NB4 (cell line): ENCODE results near the gene NUDC.

Experiments
- MYC ChIP-seq: IDR thresholded peaks from 2 replicates; pipeline ENCODE4 v1.6.1; 2011; ENCODE audit warnings: low read depth, low read length
- POLR2A ChIP-seq: IDR thresholded peaks from 2 replicates; pipeline ENCODE4 v1.6.1; 2011; ENCODE audit warnings: mild to moderate bottlenecking; ENCODE audit not compliant: insufficient read length; ENCODE audit errors: extremely low read depth
- TF ChIP-seq, protein P1 (sequence below): IDR thresholded peaks from one replicate; pipeline ENCODE4 v1.5.1; 2012; ENCODE audit warnings: low read depth, low read length

DNA sequence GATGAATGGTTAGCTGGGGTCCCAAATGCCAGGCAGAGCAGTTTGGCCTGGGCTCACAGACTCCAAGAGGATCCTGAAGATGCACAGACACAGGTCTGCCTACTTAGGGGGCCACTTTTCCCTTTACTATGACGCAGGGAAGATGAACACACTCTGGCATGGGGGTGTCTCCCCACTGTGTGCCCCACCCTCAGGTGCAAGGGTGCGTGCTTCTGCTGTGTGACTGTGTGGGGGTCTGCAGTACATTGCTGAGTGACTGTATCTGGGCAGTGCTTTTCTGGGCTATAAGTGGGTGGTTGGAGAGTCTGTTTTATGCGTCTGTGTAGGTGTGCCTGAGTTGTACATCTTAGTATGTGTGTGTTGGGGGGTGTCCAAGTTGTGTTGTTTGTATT, 11.6 kb upstream of the NUDC start:
- no peak for TF ChIP-seq MYC
- TF ChIP-seq, protein P1, sequence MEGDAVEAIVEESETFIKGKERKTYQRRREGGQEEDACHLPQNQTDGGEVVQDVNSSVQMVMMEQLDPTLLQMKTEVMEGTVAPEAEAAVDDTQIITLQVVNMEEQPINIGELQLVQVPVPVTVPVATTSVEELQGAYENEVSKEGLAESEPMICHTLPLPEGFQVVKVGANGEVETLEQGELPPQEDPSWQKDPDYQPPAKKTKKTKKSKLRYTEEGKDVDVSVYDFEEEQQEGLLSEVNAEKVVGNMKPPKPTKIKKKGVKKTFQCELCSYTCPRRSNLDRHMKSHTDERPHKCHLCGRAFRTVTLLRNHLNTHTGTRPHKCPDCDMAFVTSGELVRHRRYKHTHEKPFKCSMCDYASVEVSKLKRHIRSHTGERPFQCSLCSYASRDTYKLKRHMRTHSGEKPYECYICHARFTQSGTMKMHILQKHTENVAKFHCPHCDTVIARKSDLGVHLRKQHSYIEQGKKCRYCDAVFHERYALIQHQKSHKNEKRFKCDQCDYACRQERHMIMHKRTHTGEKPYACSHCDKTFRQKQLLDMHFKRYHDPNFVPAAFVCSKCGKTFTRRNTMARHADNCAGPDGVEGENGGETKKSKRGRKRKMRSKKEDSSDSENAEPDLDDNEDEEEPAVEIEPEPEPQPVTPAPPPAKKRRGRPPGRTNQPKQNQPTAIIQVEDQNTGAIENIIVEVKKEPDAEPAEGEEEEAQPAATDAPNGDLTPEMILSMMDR, result no peak
- TF ChIP-seq POLR2A, result no peak
